ENCODE data around the gene GAPDH.
"Not testable (repeated sequence)": the region's sequence is repeated elsewhere in the genome, so short reads cannot be mapped to it uniquely, and the experiment has no call there.

- TF ChIP-seq EZH2phosphoT487 (IDR thresholded peaks at IDR 0.05; ENCODE audit: borderline replicate concordance, low read depth); CHD2 (IDR thresholded peaks at IDR 0.05; ENCODE audit: low read length, partially characterized antibody); EP300 (IDR thresholded peaks at IDR 0.05; ENCODE audit: borderline replicate concordance in 1 of 2, low read depth in 1 of 2, low read length in 1 of 2); USF2 (IDR thresholded peaks at IDR 0.05; ENCODE audit: borderline replicate concordance, low read depth, low read length); POLR2AphosphoS5 (IDR thresholded peaks at IDR 0.05; ENCODE audit: low read depth, low read length): not testable (repeated sequence)
- TF ChIP-seq, protein P1, sequence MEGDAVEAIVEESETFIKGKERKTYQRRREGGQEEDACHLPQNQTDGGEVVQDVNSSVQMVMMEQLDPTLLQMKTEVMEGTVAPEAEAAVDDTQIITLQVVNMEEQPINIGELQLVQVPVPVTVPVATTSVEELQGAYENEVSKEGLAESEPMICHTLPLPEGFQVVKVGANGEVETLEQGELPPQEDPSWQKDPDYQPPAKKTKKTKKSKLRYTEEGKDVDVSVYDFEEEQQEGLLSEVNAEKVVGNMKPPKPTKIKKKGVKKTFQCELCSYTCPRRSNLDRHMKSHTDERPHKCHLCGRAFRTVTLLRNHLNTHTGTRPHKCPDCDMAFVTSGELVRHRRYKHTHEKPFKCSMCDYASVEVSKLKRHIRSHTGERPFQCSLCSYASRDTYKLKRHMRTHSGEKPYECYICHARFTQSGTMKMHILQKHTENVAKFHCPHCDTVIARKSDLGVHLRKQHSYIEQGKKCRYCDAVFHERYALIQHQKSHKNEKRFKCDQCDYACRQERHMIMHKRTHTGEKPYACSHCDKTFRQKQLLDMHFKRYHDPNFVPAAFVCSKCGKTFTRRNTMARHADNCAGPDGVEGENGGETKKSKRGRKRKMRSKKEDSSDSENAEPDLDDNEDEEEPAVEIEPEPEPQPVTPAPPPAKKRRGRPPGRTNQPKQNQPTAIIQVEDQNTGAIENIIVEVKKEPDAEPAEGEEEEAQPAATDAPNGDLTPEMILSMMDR (IDR thresholded peaks at IDR 0.05): not testable (repeated sequence)
Observed at GRCh38 chr12:6556496-6556817, 22.1 kb downstream of the GAPDH start.
